GM19438 (cell line): ENCODE measurements around the gene BAHCC1.

Experiments used
- ATAC-seq: cut with Tn5 transposase; IDR thresholded peaks from one replicate; pipeline ENCODE4 v1.9.1; 2021; ENCODE audit warnings: low read depth; ENCODE audit not compliant: unreplicated experiment

Gene BAHCC1

DNA sequence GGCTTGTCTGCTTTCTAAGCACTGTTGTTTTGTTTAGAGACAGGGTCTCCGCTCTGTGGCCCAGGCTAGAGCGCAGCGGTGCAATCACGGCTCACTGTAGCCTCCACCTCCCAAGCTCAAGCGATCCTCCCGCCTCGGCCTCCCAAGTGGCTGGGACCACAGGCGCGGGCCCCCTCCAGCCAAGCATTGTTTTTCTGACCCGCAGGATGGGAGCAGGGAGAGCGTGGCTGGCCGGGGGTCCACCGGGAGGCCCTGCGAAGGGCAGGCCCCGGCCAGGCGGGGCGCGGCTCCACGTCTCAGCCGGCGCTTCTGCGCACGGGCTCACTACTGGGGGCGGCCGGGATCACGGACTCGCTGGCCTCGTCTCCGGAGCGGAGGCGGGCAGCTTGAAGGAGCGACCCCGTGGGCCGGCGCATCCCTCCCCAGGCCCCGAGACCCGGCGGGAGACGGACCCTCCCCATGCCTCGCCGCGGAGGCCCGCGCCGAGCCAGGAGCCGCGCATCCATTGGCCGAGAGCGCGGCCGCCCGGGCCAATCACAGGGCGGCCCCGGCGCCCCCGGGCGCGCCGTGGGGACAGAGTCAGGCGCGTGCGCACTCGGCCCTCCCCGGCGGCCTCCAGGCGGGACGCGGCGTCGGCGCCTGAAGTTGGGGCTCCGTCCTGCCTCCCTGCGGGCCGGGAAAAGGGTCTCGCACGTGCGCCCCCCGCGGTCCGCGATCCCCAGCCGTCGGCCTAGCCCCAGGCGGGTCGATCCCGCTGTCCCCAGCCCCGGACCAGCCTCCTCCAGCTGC lies 92.4 kb downstream of the BAHCC1 start:
- no peak for ATAC-seq

DNA sequence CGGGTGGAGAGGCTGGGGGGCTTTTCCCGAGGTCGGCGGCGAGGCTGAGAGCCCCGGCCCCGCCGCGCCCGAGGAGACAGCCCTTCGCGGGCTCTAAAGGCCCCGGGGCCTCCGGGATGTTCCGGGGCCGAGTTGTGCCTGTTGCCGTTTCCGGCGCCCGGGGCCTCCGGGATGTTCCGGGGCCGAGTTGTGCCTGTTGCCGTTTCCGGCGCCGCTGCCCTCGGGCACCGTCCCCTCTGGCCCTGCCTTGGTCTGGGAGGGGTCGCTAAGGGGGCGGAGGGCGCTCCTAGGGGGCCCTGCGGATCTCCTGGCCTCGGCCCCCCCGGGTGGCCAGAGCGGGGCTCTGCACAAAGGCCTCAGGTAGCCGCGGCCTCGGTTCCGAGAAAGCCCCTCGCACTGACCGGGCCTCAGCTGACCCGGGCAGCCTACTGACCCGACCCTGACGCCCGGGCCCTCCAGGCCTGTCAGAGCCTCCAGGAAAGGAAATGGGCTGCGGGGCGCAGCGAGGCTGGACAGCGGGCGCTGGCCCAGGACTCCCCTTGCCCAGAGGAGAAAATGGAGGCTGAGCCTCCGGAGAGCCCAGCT lies 93.1 kb downstream of the BAHCC1 start:
- ATAC-seq: no peak

GRCh38 chr17:81489012-81489997 lies 94.0 kb downstream of the BAHCC1 start:
- ATAC-seq: no peak

DNA sequence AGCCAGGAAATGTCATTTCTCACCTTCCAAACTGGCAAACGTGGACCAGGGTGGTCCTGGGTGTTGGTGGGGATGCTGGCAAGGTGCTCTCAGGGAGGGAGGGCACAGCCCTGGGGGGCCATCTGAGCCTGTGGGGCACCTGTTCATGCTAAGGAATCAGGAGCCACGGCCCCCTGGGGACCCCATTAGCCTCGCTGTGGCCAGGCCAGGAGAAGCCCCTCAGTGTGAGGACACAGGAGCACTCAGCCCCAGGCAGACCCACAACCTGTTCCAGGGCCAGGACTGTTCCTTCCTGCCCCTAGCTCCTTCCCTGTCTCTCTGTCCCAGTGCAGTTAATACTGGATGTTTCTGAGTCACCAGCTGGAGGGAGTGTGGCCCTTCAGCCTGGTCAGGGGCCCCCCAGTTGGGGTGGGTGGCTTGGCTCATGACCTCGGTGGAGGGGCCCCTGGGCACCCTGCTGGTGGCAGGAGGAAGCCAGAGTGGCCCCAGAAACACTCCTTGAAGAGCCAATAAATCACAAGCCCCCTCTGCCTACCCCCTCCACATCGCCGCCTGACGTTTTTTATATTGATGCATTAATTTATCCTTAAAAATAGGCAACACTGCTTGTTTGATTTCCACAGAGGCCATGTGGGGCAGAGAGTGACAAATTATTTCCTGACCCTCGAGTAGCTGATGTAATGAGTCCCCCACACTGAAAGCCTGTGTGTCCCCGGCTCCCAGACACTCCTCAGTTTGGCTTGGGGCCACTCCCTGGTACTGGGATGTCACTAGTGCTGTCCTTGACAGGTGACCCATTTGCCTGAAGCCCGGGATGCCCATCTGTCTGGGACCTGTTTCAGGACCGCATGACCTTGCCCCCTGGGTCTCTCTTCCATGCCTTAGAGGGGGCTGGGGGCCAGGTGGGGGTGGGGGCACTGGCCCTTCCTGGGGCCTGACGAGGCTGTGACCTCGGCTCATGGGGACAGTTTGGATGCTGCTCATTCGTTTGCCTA lies 95.0 kb downstream of the BAHCC1 start:
- ATAC-seq: no peak

- no peak for ATAC-seq
These were observed 95.9 kb downstream of the BAHCC1 start for GRCh38 chr17:81491181-81491581.

GRCh38 chr17:81491761-81492160 lies 96.5 kb downstream of the BAHCC1 start:
- no peak for ATAC-seq

DNA sequence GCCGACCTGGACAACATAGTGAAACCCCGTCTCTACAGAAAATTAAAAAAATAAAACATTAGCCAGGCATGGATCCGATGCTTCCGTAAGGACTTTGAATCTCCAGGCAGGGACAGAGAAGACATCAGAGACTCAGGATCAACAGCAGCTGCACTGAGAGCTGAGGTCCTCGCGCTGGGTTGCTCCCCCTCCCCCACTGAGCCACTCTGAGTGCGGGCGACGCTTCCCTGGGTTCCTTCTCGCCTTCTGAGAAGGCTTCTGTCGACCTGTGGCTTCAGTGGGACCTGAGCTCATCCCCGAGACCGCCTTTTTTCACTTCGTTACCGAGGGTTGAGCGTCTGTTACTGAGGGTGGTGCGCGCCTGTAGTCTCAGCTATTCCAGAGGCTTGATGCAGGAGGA lies 96.9 kb downstream of the BAHCC1 start:
- no peak for ATAC-seq

DNA sequence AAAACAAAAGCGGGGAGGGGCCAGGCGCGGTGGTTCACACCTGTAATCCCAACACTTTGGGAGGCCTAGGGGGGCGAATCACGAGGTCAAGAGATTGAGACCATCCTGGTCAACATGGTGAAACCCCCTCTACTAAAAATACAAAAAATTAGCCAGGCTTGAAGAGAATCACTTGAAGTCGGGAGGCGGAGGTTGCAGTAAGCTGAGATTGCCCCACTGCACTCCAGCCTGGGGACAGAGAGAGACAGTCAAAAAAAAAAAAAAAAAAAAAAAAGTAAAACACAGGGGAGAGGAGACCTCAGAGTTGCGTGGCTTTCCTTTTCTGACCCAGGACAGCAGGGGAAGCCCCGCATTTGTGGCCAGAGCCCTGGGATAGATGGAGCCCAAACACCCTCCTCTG lies 97.4 kb downstream of the BAHCC1 start:
- no peak for ATAC-seq

DNA sequence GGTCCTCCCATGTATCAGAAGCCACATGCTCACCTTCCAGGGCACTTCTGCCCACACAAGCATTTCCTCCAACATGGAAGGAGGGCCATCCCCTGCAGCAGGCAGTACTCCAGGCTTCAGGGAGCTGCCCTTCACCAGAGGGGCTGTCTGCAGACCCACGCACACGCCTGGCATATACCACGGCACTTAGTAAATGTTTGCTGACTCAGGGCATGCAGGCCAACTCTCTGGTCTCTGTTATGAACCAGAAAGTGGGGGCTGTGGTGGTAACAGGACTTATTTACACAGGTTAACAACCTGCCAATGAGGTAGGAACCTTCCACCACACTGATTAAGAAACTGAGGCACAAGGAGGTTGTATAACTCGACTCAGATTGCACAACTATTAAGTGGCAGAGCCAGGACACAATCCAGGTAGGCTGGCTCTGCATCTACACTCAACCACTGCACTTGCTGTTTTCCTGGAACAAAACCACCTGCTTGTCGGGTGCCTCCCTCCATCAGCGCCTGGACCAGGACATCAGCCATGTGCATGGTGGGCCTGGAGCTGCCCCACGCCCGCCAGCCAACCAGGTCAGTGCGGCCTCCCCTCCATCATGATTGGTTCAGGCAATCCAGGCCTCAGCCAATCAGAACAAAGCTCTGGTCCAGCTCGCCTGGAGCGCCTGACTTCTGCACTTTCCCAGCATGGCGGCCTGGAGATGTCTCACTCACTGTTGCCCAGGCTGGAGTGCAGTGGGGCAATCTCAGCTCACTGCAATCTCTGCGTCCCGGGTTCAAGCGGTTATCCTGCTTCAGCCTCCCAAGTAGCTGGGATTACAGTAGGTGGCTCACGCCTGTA lies 98.2 kb downstream of the BAHCC1 start:
- ATAC-seq: no peak

- no peak for ATAC-seq
These were observed 99.5 kb downstream of the BAHCC1 start for GRCh38 chr17:81494626-81495377.

DNA sequence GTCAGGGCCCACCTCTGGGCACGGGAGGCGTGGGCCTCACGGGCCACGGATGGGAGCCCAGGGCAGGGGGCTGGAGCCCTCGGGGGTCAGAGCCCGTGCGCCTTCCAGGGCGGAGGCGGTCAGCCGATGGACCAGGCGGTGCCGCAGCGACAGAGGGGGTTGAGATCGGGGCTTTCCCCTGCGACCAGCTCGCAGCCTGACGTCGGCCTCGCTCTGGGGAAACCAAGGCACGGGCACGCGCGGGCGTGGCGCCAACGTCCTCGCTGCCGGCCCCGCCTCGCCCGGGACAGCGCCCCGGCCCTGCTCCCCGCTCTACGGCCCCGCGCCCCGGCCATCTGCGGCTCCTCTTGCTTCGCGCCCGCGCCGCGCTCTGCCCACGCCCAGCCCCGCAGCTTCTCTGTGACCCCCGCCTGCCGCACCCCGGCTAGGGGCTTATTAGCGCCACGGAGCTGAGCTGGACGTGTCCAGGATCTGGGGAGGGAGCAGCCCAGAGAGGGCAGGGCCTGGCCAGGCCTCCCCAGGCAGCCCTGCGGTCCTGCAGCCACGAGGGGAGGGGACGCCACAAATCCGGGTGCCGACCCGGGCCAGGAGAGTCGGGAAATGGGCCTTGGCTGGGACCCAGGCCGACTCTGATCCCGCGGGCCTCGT lies 103.8 kb downstream of the BAHCC1 start:
- no peak for ATAC-seq

GRCh38 chr17:81499601-81499970 lies 104.3 kb downstream of the BAHCC1 start:
- ATAC-seq: no peak

DNA sequence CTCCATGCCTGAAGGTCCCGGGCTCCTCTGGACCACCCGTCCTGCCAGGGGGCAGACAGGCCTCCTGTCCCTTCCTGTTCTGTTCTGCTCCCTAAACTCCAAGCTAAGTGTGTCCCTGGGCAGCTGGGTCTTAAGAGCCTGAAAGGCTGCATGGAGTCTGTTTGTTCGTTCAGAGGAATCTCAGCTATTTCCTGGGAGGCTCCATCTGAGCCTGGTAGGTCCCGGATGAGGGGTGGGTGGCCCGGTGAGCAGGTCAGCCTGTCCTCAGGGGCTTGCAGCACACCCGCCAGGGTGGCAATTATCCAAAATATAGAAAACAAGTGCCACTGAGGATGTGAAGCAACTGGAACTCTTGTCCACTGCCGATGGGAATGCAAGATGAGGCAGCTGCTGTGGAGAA lies 104.8 kb downstream of the BAHCC1 start:
- ATAC-seq: no peak

- no peak for ATAC-seq
These were observed 107.3 kb downstream of the BAHCC1 start for GRCh38 chr17:81502471-81503017.

- no peak for ATAC-seq
These were observed 108.4 kb downstream of the BAHCC1 start for GRCh38 chr17:81503619-81504018.

- no peak for ATAC-seq
These were observed 113.5 kb downstream of the BAHCC1 start for GRCh38 chr17:81508639-81509206.

DNA sequence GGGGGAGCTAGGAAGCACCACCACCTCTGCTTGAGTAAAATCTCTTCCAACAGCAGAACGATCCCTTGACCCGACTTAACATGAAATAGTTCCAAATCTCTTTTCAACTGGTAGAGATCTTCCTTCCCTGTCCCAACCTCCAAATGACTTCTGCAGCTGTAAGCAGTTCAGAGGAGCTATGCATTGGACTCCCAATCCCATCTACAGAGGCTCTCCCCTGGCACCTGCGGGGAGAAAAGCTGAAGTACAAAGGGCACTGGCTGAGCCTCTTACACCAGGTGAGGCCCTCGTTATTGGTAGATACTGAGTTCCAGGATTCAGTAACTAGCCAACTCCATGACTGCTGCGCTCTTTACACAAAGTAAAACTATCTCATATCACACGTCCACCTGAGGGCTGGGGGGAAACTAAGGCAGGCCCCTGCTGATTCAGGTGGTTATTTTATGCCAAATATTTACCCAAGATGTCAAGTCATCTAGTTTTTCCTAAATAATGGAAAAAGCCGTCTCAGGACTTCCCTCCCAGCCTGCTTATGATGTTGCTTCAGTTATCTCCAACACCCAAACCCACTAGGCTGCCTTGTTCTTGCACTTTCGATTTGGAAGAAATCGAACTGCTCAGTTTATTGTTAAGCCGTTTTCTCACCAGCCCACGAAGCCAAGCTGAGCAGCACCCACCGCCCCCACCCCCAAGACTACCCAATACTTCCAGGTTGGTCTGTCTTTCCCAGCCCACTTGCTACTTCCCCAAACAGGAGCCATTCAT lies 114.1 kb downstream of the BAHCC1 start:
- ATAC-seq: no peak
